Germinal center (tissue), 1 donor: ENCODE data around the gene CLASP1.
"Not testable (repeated sequence)": the region's sequence is repeated elsewhere in the genome, so short reads cannot be mapped to it uniquely, and the experiment has no call there.

Source experiments
- DNase-seq: peaks from one replicate; pipeline ENCODE4 v3.0.0; 2012; ENCODE audit warnings: mixed read lengths, low spot score

The CLASP1 gene

DNA sequence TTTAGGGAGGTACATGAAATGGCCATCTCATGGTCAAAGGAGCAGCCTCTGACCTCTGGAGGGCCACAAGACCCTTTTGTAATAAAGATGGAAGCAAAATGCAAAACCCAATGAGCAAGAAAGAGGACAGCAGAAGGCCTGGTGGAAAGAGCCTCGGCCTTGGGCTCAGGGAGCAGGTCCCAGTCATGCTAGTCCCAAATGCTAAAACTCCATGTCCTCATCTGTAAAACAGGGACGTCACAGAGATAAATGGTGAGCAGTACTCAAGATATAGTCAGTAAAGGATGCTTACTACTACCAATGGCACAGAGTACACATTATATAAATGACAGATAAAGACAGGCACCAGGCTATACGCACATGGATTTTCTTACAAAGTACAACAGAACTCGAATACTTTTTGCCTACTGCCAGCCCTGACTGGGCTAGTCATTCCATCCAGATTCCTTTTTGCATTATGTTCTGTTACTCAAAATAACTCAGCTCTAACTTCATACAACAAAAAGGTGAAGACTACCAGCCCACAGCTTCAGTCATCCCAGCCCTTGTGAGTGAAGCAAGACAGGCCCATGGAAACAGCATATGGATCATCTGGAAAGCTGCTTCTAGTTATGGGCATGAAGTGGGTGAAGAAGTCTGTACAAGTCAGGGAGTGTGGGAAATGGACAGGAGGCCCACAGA is 299.4 kb downstream of the CLASP1 start:
- DNase-seq: no peak

GRCh38 chr2:121348128-121348740 is 301.0 kb downstream of the CLASP1 start:
- DNase-seq: no peak

DNA sequence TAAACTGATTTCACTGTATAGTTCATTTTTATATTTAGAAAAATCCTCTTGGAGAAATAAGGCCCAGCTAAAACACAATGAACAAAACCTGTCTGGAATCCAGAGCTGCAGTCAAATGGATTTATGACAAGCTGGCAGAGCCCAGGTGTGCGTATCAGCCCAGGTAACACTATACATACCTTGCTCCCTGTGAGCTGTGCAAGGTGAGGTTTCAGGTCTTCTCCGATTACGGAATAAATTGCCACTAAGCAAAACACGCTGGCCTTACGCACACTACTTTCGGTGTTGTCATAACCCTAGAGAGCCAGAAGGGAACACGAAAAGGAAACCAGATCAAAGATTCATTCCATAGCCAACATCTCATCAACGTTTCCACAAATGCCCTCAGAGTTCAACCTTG is 302.4 kb downstream of the CLASP1 start:
- DNase-seq: no peak

DNA sequence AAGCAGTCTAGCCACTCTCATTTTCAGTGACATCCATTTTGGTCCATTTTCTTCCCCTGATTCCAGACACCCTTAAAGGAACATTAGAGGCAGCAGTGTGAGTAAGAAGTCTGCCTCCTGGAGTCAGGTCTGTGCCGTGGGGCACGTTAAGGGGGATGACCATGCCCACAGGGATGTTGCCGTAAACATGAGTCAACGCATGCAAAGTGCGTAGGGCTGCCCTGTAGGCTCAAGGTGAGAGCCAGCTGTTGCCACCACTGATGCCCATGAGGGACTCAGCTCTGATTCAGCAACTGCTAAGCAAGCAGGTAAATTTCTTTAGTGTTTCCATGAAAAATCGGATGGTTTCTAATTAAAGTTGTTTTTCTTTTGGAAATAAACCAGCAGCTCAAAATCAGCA is 302.9 kb downstream of the CLASP1 start:
- no peak for DNase-seq

DNA sequence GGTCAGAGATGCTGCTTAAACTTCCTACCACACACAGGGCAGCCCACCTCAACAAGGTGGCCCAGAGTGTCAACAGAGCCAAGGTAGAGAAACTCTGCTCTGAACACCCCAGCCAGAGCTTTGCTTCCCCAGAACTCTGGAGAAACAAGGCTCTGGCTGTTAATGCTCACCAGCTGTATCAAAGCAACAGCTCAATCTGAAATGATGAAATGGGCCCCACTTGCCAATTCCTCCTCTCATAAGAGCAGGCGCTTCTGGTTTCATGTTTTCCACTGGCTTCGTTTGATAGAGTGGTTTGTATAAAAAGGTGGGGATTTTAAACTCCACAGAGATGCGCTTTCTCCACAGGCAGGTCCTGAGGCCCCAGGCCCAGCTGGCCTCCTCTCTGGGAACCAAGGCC is 303.4 kb downstream of the CLASP1 start:
- no peak for DNase-seq

GRCh38 chr2:121345101-121345500 is 304.2 kb downstream of the CLASP1 start:
- no peak for DNase-seq

DNA sequence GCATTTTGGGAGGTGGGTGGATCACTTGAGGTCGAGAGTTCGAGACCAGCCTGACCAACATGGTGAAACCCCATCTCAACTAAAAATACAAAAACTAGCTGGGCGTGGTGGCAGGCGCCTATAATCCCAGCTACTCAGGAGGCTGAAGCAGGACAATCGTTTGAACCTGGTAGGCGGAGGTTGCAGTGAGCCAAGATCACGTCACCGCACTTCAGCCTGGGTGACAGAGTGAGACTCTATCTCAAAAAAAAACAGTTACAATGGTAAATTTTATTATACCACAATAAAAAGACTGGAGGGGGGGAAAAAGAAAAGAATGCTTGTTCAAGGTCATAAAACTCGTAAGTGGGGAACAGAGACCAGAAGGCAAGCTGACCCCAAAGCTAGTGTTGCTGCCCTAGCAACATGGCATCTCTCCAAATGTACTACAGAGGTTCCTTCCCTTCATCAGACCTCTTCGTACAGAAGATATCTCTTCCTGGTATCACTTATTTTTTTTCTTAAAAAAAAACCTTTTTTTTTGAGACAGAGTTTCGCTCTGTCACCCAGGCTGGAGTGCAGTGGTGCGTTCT is 305.3 kb downstream of the CLASP1 start:
- not testable (repeated sequence) for DNase-seq

- no peak for DNase-seq
Measured at GRCh38 chr2:121343191-121343590, 306.1 kb downstream of the CLASP1 start.

DNA sequence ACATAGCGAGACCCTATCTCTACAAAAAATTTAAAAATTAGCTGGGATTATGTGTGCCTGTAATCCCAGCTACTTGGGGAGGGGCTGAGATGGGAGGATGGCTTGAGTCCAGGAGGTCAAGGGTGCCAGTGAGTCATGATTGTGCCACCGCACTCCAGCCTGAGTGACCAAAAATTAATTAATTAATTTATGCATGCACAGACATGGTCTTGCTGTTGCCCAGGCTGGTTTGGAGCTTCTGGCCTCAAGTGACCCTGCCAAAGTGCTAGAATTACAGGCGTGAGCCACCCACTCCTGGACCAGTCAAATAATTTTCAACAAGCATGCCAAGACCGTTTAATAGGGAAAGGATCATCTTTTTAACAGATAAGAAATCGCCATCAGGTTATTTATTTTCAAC is 306.5 kb downstream of the CLASP1 start:
- DNase-seq: no peak

- DNase-seq: no peak
Measured at GRCh38 chr2:121340926-121341325, 308.3 kb downstream of the CLASP1 start.

DNA sequence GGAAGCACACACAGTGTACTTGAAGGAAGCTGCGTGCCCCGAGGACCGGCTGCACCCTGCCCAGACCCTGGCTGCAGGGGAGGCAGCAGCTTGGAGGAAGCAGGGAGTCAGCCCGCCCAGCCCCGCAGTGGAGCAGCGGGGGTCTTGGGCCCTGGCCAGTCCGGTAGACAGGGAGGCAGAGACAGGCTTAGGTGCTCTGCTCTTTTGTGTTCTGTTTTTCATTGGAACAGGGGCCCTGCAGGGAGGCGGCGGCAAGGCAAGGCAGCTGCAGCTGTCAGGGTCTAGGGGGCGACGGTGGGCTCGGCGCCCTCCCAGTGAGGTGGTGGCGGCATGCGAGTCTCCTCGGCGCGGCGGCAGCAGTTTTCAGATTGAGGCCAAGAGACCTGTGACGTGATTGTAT is 311.0 kb downstream of the CLASP1 start:
- DNase-seq: no peak

GRCh38 chr2:121336528-121337294 is 312.6 kb downstream of the CLASP1 start:
- DNase-seq: no peak

DNA sequence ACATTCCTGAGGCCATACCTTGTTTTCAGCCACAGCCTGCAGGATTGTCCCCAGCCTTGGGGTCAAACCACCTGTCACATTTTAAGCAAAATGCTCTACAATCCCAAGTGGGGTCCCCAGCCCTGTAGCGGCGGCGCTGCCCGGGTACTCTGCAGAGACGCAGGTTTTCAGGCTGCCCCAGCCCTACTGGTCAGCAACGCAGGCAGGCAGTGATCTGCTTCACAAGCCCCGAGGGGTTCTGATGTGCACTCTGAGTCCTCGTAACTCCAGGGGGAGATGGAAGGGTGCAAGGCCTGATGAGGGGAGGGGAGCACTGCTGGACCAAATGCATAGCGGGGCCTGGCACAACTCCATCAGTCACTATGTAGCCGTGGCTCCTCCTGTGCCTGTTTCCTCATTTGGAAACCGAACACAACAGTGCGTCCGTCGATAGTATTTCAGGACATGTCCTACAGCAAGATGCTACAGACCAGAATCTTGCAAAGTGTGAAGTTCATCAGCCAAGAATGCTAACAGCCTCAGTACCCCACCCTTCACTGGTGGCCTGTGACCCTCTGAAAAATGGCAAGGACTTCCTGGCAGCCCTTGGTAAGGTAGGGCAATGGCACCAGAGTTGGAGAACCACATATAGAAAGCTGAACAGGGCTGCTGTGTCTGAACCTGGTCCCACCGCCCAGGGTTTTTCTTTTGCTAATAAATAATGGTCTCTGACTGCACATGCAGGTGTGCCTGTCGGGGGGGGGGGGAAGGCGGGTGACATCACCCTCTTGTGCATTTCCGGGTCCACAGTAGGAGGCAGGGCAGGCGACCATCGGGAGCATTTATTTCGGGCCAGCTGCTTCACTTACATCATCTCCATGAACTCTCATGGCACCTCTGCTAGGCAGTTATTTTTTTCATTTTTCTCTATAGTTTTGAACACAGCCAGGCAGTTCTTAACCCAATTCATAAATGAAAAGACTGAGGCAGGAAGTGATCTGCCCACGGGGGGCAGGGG is 313.7 kb downstream of the CLASP1 start:
- DNase-seq: no peak

GRCh38 chr2:121334581-121335293 is 314.5 kb downstream of the CLASP1 start:
- DNase-seq: no peak

DNA sequence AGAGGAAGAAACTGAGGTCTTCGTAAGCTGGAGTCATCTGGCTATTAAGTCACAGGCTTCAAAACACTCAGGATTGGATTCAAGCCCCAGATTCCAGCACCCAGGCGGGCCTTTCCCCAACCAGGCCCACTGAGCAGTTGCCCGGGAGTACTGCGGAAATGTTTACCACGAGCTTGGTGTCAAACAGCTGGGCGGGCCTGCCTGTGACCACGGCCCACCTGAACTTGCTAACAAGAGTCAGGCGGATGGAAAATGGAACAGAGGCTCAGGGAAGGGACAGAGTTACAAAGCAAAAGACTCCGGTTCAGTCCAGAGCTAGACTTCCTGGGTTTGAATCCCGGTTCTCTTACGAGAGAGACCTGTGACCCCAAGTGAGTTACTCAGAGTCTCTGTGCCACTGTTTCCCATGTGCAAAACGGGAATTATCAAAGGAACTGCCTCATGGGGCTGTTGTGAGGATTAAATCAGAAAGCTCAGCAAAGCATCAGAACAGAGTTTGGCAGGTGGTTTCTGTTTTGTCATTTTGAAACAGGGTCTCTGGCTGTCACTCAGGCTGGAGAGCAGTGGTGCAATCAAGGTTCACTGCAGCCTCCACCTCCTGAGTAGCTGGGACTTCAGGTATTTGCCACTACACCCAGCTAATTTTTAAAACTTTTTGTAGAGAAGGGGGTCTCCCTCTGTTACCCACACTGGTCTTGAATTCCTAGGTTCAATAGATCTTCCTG is 315.3 kb downstream of the CLASP1 start:
- no peak for DNase-seq

GRCh38 chr2:121333231-121333630 is 316.0 kb downstream of the CLASP1 start:
- DNase-seq: no peak

GRCh38 chr2:121331324-121331723 is 317.9 kb downstream of the CLASP1 start:
- DNase-seq: not testable (repeated sequence)

DNA sequence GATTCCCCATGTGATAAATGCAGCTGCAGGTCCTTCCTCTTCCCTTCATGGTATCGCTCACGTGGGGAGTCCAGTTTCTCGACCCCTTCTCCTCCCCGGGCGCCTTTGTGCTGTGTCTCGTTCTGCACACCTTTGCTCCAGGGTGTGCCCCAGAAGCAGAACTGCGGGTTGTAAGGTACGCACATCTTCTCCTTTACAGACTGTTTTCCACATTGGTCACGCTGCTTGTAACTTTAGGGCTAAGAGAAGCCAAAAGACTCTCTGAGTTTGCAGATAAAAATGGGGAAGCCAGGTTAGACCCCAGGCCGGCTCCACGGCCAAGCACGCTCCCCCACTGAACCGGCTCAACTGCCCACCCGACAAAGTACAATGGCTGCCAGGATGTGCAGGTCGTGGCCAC is 318.3 kb downstream of the CLASP1 start:
- DNase-seq: no peak

- DNase-seq: no peak
Measured at GRCh38 chr2:121329786-121330185, 319.5 kb downstream of the CLASP1 start.

- no peak for DNase-seq
Measured at GRCh38 chr2:121326628-121327027, 322.6 kb downstream of the CLASP1 start.
